OCI-LY3 (cell line): ENCODE data around the gene NDUFA7.
"Not testable (repeated sequence)": the region's sequence is repeated elsewhere in the genome, so short reads cannot be mapped to it uniquely, and the experiment has no call there.

Experiments used
- EZH2phosphoT487 ChIP-seq: fragments of 200-600 bp; shearing (Covaris generic); IDR thresholded peaks from 2 replicates; pipeline ENCODE4 v1.6.1; 2018; ENCODE audit warnings: antibody characterized with exemption, mixed run types, low read depth
- TF ChIP-seq, protein P1 (sequence below): fragments of 200-600, 300-600 bp; sonication (generic); IDR thresholded peaks from 2 replicates; pipeline ENCODE4 v1.5.1; 2014; ENCODE audit warnings: antibody characterized with exemption, low read length, low read depth

DNA sequence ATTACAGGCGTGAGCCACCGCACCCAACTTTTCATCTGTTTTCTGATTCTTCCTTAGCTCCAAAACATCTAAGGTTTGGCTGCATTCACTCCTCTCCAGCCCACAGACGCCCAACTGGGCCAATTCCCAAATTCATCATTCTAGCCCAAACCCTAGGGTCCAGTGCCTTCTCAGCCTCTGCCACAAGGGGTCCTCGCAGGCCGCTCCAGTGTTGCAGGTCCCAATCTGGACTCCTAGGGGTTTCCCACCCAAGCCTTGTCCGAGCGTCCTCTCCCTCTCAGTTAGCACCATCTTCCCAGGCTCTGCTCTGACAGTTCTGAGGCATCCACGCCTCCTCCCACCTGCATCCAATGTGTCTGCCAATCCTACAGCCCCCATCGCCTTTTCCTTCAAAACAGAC is 29.8 kb downstream of the NDUFA7 start:
- TF ChIP-seq, protein P1, sequence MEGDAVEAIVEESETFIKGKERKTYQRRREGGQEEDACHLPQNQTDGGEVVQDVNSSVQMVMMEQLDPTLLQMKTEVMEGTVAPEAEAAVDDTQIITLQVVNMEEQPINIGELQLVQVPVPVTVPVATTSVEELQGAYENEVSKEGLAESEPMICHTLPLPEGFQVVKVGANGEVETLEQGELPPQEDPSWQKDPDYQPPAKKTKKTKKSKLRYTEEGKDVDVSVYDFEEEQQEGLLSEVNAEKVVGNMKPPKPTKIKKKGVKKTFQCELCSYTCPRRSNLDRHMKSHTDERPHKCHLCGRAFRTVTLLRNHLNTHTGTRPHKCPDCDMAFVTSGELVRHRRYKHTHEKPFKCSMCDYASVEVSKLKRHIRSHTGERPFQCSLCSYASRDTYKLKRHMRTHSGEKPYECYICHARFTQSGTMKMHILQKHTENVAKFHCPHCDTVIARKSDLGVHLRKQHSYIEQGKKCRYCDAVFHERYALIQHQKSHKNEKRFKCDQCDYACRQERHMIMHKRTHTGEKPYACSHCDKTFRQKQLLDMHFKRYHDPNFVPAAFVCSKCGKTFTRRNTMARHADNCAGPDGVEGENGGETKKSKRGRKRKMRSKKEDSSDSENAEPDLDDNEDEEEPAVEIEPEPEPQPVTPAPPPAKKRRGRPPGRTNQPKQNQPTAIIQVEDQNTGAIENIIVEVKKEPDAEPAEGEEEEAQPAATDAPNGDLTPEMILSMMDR, result not testable (repeated sequence)
- not testable (repeated sequence) for TF ChIP-seq EZH2phosphoT487
